Astrocyte (in vitro differentiated cells and primary cell): ENCODE data around the gene ETFB. TPM values are rescaled to one million over a fixed set of nuclear protein-coding genes. Genes with fewer than 3 reads are reported as not detected.

Experiments
- DNase-seq: peaks from one replicate; pipeline ENCODE4 v3.0.0-alpha.2; 2010; ENCODE audit warnings: low read depth
- FAIRE-seq: peaks from 2 replicates; lab custom pipeline; 2011; peaks lifted over from hg19 to GRCh38; lab: Jason Lieb, UNC
- H2AFZ ChIP-seq: 2 replicates; pipeline ENCODE4 v1.6.0; 2012; ENCODE audit warnings: low read depth, low read length, inconsistent platforms
- H3K27ac ChIP-seq: 2 replicates; pipeline ENCODE4 v1.5.1; 2011; ENCODE audit warnings: low read depth, low read length, inconsistent platforms
- H3K27me3 ChIP-seq: 2 replicates; pipeline ENCODE4 v1.6.0; 2011; ENCODE audit warnings: low read length, inconsistent platforms; ENCODE audit not compliant: insufficient read depth
- H3K36me3 ChIP-seq: 2 replicates; pipeline ENCODE4 v1.5.1; 2011; ENCODE audit warnings: low read length, inconsistent platforms; ENCODE audit not compliant: insufficient read depth
- H3K4me1 ChIP-seq: 2 replicates; pipeline ENCODE4 v1.5.1; 2011; ENCODE audit warnings: low read length, inconsistent platforms; ENCODE audit not compliant: insufficient read depth
- H3K4me2 ChIP-seq: 2 replicates; pipeline ENCODE4 v1.6.0; 2012; ENCODE audit warnings: low read length, inconsistent platforms
- H3K4me3 ChIP-seq: 2 replicates; pipeline ENCODE4 v1.5.1; 2011; ENCODE audit warnings: low read depth, mild to moderate bottlenecking, low read length, inconsistent platforms; ENCODE audit not compliant: insufficient read depth
- H3K79me2 ChIP-seq: 2 replicates; pipeline ENCODE4 v1.6.0; 2012; ENCODE audit warnings: mild to moderate bottlenecking, low read length, inconsistent platforms; ENCODE audit not compliant: insufficient read depth
- H3K9ac ChIP-seq: 2 replicates; pipeline ENCODE4 v1.6.0; 2012; ENCODE audit warnings: mild to moderate bottlenecking, low read length, inconsistent platforms
- H3K9me3 ChIP-seq: 2 replicates; pipeline ENCODE4 v1.5.1; 2012; ENCODE audit warnings: low read depth, mild to moderate bottlenecking, low read length, inconsistent platforms; ENCODE audit not compliant: insufficient read depth
- H4K20me1 ChIP-seq: 2 replicates; pipeline ENCODE4 v1.6.0; 2012; ENCODE audit warnings: low read length, inconsistent platforms; ENCODE audit not compliant: insufficient read depth
- H3K27ac Mint-ChIP-seq: one replicate; pipeline ENCODE4 v1.8.0; 2021; ENCODE audit warnings: mild to moderate bottlenecking, mixed read lengths; ENCODE audit not compliant: unreplicated experiment
- H3K27me3 Mint-ChIP-seq: one replicate; pipeline ENCODE4 v1.8.0; 2021; ENCODE audit warnings: low read depth, mixed read lengths; ENCODE audit not compliant: unreplicated experiment
- H3K36me3 Mint-ChIP-seq: one replicate; pipeline ENCODE4 v1.8.0; 2021; ENCODE audit warnings: low read depth, mixed read lengths; ENCODE audit not compliant: unreplicated experiment
- H3K4me1 Mint-ChIP-seq: one replicate; pipeline ENCODE4 v1.8.0; 2021; ENCODE audit warnings: low read depth, mixed read lengths; ENCODE audit not compliant: unreplicated experiment
- H3K4me3 Mint-ChIP-seq: one replicate; pipeline ENCODE4 v1.8.0; 2021; ENCODE audit warnings: mild to moderate bottlenecking, moderate library complexity, mixed read lengths; ENCODE audit not compliant: unreplicated experiment
- H3K9me3 Mint-ChIP-seq: one replicate; pipeline ENCODE4 v1.8.0; 2021; ENCODE audit warnings: mild to moderate bottlenecking, mixed read lengths; ENCODE audit not compliant: unreplicated experiment
- EZH2 ChIP-seq: IDR thresholded peaks from 2 replicates; pipeline ENCODE4 v1.6.1; 2012; ENCODE audit warnings: mild to moderate bottlenecking, low read length, inconsistent platforms; ENCODE audit not compliant: insufficient read depth
- total RNA-seq: library from RNA; stranded (reverse); gene quantifications from 2 replicates; pipeline ENCODE4 v1.2.1, GENCODE V29; 2021

The ETFB gene
- total RNA-seq, 1 donor from 2014 or later: 64.3 TPM

DNA sequence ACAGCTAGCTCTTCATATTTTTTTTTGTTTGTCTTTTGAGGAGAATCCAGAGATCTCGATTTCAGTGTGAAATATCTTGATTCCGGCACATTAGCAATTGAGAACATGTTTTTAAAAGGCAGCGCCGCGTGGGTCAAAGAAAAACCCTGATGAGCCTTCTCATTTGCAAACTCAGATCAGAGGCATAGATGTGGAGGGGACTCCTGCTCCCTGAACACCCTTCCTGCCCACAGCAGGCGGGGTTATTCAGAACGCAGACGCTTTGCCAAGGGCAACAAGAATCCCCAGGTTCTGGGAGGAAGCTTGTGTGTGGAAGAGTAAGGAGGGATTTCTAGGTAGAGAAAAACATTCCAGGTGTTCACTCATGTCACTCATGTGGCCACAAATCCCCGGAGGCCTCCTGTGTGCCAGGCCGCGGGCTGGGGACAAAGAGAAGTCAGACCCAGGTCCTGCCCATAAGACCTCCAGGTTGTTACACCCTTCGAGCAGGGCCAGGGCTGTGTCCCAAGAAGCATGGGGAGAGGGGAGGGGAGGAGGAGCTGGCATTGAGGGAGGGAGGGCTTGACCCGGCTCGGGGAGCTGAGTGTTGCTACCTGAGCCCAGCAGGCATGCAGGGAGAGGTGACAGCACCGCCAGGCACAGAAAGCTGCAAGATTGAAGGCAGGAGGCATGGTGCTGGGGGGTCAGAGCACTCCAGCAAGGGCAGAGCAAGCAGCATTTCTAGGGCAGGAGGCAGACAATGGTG is 70.6 kb downstream of the ETFB start:
- H3K27ac Mint-ChIP-seq: no peak overlapping the region
- no peak overlapping the region for H3K27ac ChIP-seq
- no peak overlapping the region for H2AFZ ChIP-seq
- H3K4me1 Mint-ChIP-seq: no peaks in the 10 kb centered on the region
- no peaks in the 10 kb centered on the region for H4K20me1 ChIP-seq
- FAIRE-seq (no peak), DNase-seq (no peak)
- no peak overlapping the region for H3K4me3 Mint-ChIP-seq
- no peaks in the 10 kb centered on the region for H3K4me1 ChIP-seq
- H3K9me3 ChIP-seq: peaks cover 4% of the 10 kb centered on the region
- peaks cover 21% of the 10 kb centered on the region for H3K27me3 Mint-ChIP-seq
- no peak overlapping the region for H3K4me3 ChIP-seq
- no peaks in the 10 kb centered on the region for H3K79me2 ChIP-seq
- no peaks in the 10 kb centered on the region for H3K36me3 Mint-ChIP-seq
- H3K36me3 ChIP-seq: no peaks in the 10 kb centered on the region
- no peak for TF ChIP-seq EZH2
- H3K27me3 ChIP-seq: no peaks in the 10 kb centered on the region
- no peak overlapping the region for H3K4me2 ChIP-seq
- no peak overlapping the region for H3K9ac ChIP-seq
- peaks cover 5% of the 10 kb centered on the region for H3K9me3 Mint-ChIP-seq

Other genes starting within 250 kb of the ETFB start
- gene SIGLEC9, start 241.5 kb downstream of the ETFB start, total RNA-seq: not detected in 2 replicates
- gene SIGLEC7, start 224.1 kb downstream of the ETFB start, total RNA-seq: not detected in 2 replicates
- gene CD33, start 141.3 kb downstream of the ETFB start, total RNA-seq: not detected in 2 replicates
- not detected in 2 replicates for gene SIGLECL1, start 115.3 kb downstream of the ETFB start, total RNA-seq
- 5.4 and 6.6 TPM in 2 replicates for gene IGLON5, start 54.7 kb downstream of the ETFB start, total RNA-seq
- 4.2 and 4.7 TPM in 2 replicates for gene VSIG10L, start 24.2 kb downstream of the ETFB start, total RNA-seq
- 0.84 and 1.4 TPM in 2 replicates for gene CLDND2, start 2.6 kb upstream of the ETFB start, total RNA-seq
- gene NKG7, start 6.3 kb upstream of the ETFB start, total RNA-seq: not detected in 2 replicates
- gene LIM2, start 21.6 kb upstream of the ETFB start, total RNA-seq: not detected in 2 replicates
- gene C19orf84, start 24.2 kb upstream of the ETFB start, total RNA-seq: not detected in 2 replicates
- gene SIGLEC10, start 51.3 kb upstream of the ETFB start, total RNA-seq: not detected in 2 replicates
- not detected in 2 replicates for gene SIGLEC8, start 92.1 kb upstream of the ETFB start, total RNA-seq
- gene CEACAM18, start 112.2 kb upstream of the ETFB start, total RNA-seq: not detected in 2 replicates
- not detected in 2 replicates for gene SIGLEC12, start 135.4 kb upstream of the ETFB start, total RNA-seq
- gene SIGLEC6, start 165.3 kb upstream of the ETFB start, total RNA-seq: not detected in 2 replicates
- gene ZNF175, start 204.9 kb upstream of the ETFB start, total RNA-seq: 14.3 and 15.1 TPM in 2 replicates